NCI-H526 (cell line): ENCODE data around the gene TSC22D4.
"Not testable (repeated sequence)": the region's sequence is repeated elsewhere in the genome, so short reads cannot be mapped to it uniquely, and the experiment has no call there.

Source experiments
- DNase-seq, 2 experiments: peaks; one replicate each; lab custom pipeline; 2025; lab: John Stamatoyannopoulos, UW

TSC22D4 gene

GRCh38 chr7:100472854-100473499 is 6.0 kb downstream of the TSC22D4 start:
- DNase-seq = no peak

- no peak for DNase-seq
Observed at GRCh38 chr7:100472121-100472851, 6.7 kb downstream of the TSC22D4 start.

GRCh38 chr7:100471021-100471420 is 8.0 kb downstream of the TSC22D4 start:
- no peak for DNase-seq

- DNase-seq = peak; percentile 19 to 90
Observed at GRCh38 chr7:100469227-100470044, 9.6 kb downstream of the TSC22D4 start.

GRCh38 chr7:100467638-100468373 is 11.2 kb downstream of the TSC22D4 start:
- no peak for DNase-seq

GRCh38 chr7:100466653-100467605 is 12.1 kb downstream of the TSC22D4 start:
- peak in 1 of 2 experiments; percentile 18 for DNase-seq

GRCh38 chr7:100465702-100466311 is 13.2 kb downstream of the TSC22D4 start:
- DNase-seq = peak; percentile 46 to 80

GRCh38 chr7:100465299-100465698 is 13.7 kb downstream of the TSC22D4 start:
- DNase-seq = no peak

GRCh38 chr7:100464791-100465190 is 14.2 kb downstream of the TSC22D4 start:
- no peak for DNase-seq

- DNase-seq = no peak
Observed at GRCh38 chr7:100464210-100464660, 14.8 kb downstream of the TSC22D4 start, which contains the start of gene SPACDR. Gene SPACDR, minus strand, starts transcription at chr7:100464260. Its CDS starts 235 bp downstream, at chr7:100464025.

GRCh38 chr7:100457033-100457432 is 22.0 kb downstream of the TSC22D4 start:
- no peak for DNase-seq

- no peak for DNase-seq
Observed at GRCh38 chr7:100456562-100456961, 22.5 kb downstream of the TSC22D4 start.

GRCh38 chr7:100455206-100455605 is 23.8 kb downstream of the TSC22D4 start:
- no peak for DNase-seq

- DNase-seq = not testable (repeated sequence)
Observed at GRCh38 chr7:100453854-100454253, 25.2 kb downstream of the TSC22D4 start.

GRCh38 chr7:100452513-100452912 is 26.5 kb downstream of the TSC22D4 start:
- no peak for DNase-seq

- no peak for DNase-seq
Observed at GRCh38 chr7:100449190-100449795, 29.7 kb downstream of the TSC22D4 start.

GRCh38 chr7:100447363-100447762 is 31.7 kb downstream of the TSC22D4 start:
- DNase-seq = not testable (repeated sequence)

- DNase-seq = no peak
Observed at GRCh38 chr7:100446040-100446439, 33.0 kb downstream of the TSC22D4 start.
